Stomach smooth muscle (tissue), 2 donors: Measurements from ENCODE around the gene RALGPS2.

Source experiments
- H3K27ac ChIP-seq: one replicate; pipeline ENCODE4 v1.7.0; 2013; ENCODE audit warnings: mild to moderate bottlenecking, low read length, inconsistent platforms
- H3K27me3 ChIP-seq, 2 donors: one replicate each; pipeline ENCODE4 v1.7.0; 2013; ENCODE audit warnings: low read length in 2 of 2; ENCODE audit not compliant: insufficient read depth in 2 of 2, control insufficient read depth in 1 of 2
- H3K36me3 ChIP-seq, 2 donors: one replicate each; pipeline ENCODE4 v1.7.0; 2013; ENCODE audit warnings: low read length in 2 of 2; ENCODE audit not compliant: control insufficient read depth in 2 of 2, insufficient read depth in 2 of 2
- H3K4me1 ChIP-seq: one replicate; pipeline ENCODE4 v1.7.0; 2013; ENCODE audit warnings: low read length; ENCODE audit not compliant: control insufficient read depth, insufficient read depth
- H3K4me3 ChIP-seq, 2 donors: one replicate each; pipeline ENCODE4 v1.7.0; 2013; ENCODE audit warnings: low read length in 2 of 2
- H3K9ac ChIP-seq, 2 donors: one replicate each; pipeline ENCODE4 v1.7.0; 2013; ENCODE audit warnings: low read length in 2 of 2, mild to moderate bottlenecking in 1 of 2
- H3K9me3 ChIP-seq, 2 donors: one replicate each; pipeline ENCODE4 v1.7.0; 2013; ENCODE audit warnings: low read length in 2 of 2; ENCODE audit not compliant: control insufficient read depth in 2 of 2
- donor health status: healthy.
- donor health status: Pancreatic carcinoma.

Gene RALGPS2

DNA sequence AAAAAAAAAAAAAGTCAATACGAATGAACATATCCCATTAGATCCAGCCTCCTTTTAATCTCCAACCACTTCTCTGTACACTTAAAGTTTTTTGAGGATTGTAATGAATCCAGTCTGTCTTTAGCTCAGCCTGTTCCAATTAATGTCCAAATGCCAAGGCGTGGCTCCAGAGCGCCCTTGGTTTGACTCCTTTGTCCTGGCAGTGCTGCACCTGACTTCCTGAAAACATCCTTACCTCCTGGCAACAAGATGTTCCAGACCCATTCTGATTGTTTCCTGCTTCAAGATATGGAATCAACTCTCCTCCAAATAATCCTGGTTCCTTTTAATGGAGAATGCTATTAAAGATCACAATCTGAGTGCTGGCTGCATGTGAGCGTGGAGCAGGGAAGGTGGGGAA is 226.6 kb downstream of the RALGPS2 start:
- Histone ChIP-seq H3K9ac (no peak overlapping the region), H3K9me3 (no peaks in the 10 kb centered on the region), H3K4me1 (peaks cover 52% of the 10 kb centered on the region), H3K4me3 (no peak overlapping the region), H3K27ac (no peak overlapping the region), H3K36me3 (no peaks in the 10 kb centered on the region), H3K27me3 (no peaks in the 10 kb centered on the region)

DNA sequence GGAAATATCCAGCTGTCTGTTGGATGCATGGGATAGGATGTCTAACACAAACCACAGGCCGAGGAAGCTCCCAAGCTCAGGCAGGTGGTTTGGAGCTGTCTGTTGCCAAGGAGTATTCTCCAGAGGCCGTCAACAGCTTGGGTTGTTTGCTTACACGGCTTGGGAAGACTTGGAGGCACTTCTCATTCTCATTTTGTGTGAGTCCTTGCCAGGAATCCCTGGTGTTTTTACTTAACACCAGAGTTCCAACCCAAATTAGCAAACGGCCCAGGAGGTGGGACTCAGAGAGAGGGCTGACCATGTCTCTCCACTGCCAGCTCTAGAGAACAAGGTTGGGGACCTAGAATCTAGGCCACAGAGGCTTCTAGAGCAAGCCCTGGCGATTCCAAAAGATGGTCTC is 228.0 kb downstream of the RALGPS2 start:
- H3K27me3 ChIP-seq, result no peaks in the 10 kb centered on the region
- peak overlapping the region in 1 of 2 donors; percentile 22 for H3K4me3 ChIP-seq
- no peaks in the 10 kb centered on the region for H3K36me3 ChIP-seq
- no peaks in the 10 kb centered on the region for H3K9me3 ChIP-seq
- peaks cover 43% of the 10 kb centered on the region for H3K4me1 ChIP-seq
- peak overlapping the region in 1 of 2 donors; percentile 29 for H3K9ac ChIP-seq
- peak overlapping the region; percentile 77 for H3K27ac ChIP-seq

DNA sequence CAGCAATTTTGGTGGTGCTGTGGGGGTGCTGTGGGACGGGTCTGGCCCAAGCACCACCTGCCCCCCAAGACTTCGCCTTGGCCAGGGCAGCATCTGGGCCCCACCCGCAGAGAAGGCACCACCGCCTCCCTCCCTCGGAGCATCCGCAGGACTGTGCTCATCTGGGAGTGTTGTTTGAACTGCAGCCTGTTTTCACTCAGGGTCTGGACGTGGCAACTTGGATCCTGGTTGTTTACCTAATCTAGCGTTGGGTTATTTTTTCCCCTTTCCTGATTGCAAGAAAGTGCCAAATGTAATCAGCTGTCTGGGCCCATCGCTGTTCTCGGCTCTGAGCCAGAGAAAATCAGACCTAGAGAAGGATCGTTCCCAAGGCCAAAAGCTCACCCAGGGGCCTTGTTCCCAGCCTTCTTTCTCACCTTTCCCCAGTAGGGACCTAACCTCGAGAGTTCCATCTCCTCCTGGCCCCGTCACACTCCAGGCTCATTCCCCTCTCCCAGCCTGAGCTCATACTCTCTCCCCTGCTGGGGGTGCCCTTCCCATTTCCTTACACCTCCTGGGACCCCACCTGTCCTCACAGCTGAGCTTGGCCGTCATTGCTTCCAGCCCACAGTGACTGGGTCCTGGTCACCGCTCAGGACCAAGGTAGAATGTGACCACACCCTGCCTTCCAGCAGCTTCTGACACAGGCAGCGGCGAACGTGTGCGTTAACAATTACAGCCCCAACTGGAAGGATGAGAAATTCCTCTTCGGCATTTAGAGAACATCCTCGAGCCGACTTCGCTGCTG is 228.7 kb downstream of the RALGPS2 start:
- H3K4me3 ChIP-seq, result peak overlapping the region in 1 of 2 donors; percentile 31
- no peaks in the 10 kb centered on the region for H3K27me3 ChIP-seq
- H3K9ac ChIP-seq, result no peak overlapping the region
- no peaks in the 10 kb centered on the region for H3K9me3 ChIP-seq
- no peaks in the 10 kb centered on the region for H3K36me3 ChIP-seq
- H3K4me1 ChIP-seq, result peaks cover 43% of the 10 kb centered on the region
- peak overlapping the region; percentile 77 for H3K27ac ChIP-seq

DNA sequence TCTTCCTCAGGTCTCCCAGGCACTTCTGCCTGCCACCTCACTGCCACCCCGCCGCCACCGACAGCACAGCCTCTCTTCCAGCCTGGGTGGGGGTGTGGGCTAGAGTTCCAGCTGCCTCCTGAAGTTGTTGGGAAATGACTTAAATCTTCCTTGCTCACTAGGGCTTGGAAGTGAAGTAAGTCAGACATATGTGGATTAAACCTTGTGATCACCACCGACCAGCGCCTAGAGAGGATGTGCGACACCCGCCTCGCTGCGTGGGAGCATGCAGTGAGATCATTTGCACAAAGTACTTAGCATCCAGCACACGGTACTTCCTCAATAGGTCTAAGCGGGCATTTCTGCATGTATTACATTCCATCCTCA is 229.3 kb downstream of the RALGPS2 start:
- Histone ChIP-seq H3K27me3 (no peaks in the 10 kb centered on the region), H3K9ac (no peak overlapping the region), H3K36me3 (no peaks in the 10 kb centered on the region), H3K4me1 (peaks cover 43% of the 10 kb centered on the region), H3K4me3 (no peak overlapping the region), H3K27ac (peak overlapping the region; percentile 77), H3K9me3 (no peaks in the 10 kb centered on the region)

DNA sequence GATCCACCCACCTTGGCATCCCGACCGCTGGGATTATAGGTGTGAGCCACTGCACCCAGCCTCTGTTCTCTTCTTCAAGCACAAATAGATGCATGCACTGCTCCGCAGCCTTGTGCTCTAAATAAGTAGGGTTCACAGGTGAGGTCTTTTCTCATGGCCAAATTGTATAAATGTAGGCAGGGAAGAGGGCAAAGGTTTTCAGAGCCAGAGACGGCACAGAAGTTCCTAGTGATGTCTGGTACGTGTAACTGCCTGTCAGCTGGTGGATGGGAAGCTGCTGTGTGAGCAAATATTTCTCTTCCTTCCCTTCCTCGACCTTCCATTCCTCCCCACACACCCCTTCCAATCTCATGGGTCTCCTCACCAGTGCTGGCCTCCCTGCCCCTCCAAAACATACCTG is 229.9 kb downstream of the RALGPS2 start:
- Histone ChIP-seq H3K27me3 (no peaks in the 10 kb centered on the region), H3K36me3 (no peaks in the 10 kb centered on the region), H3K4me3 (no peak overlapping the region)

DNA sequence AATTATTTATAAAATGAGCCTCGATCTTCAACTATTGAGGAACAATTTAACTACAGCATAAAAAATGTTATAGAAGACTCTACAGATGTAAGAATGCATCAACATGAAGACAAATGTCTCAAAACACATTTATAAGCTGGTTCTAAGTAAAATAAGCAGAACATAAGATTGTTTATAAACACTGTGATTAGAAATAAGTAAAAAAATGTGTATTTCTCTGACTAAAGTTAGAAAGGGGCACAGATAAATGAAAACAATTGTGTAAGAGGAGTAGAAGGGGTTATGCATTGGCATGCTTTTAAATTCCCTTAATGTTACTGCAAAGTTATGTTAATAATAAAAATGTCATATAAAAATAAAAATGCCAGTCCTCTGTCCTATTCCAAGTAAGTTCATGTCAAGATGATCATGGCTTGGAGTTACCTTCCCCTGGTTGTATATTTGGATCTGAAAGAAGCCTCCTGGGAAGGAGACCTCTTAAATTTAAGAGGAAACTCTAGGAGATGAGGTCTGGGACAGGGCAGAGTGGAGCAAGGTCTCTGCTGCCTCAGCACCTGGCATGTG is 230.4 kb downstream of the RALGPS2 start:
- no peak overlapping the region for H3K9ac ChIP-seq
- H3K4me1 ChIP-seq, result peaks cover 39% of the 10 kb centered on the region
- H3K36me3 ChIP-seq, result no peaks in the 10 kb centered on the region
- peak overlapping the region; percentile 1 for H3K27ac ChIP-seq
- H3K9me3 ChIP-seq, result no peaks in the 10 kb centered on the region
- H3K4me3 ChIP-seq, result no peak overlapping the region
- H3K27me3 ChIP-seq, result no peaks in the 10 kb centered on the region

More for the DNA sequence above, 229.9 kb downstream of the RALGPS2 start:
- H3K9me3 ChIP-seq, result no peaks in the 10 kb centered on the region
- H3K27ac ChIP-seq, result peak overlapping the region; percentile 77
- peaks cover 42% of the 10 kb centered on the region for H3K4me1 ChIP-seq
- H3K9ac ChIP-seq, result no peak overlapping the region

DNA sequence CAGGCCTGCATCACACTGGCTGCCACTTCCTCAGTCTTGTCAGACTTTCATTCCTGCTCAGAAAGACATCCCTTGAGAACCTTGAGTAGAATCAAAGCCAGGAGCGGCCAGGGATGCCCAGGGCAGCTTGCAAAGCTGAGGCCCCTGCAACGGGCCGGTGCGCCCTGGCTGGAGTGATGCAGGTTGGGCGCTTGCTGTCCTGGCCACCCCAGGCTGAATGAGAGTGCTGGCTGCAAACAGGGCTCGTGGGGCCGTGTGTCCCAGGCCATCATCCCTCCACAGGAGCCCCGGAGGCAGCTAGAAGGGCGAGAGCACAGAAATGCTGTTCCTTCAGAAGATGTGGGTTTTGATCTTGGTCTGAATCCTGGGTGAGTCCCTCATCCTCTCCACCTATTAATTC is 233.4 kb downstream of the RALGPS2 start:
- H3K27me3 ChIP-seq, result no peaks in the 10 kb centered on the region
- peaks cover 20% of the 10 kb centered on the region for H3K4me1 ChIP-seq
- no peak overlapping the region for H3K27ac ChIP-seq
- H3K4me3 ChIP-seq, result no peak overlapping the region
- H3K9me3 ChIP-seq, result no peaks in the 10 kb centered on the region
- H3K36me3 ChIP-seq, result no peaks in the 10 kb centered on the region
- no peak overlapping the region for H3K9ac ChIP-seq

DNA sequence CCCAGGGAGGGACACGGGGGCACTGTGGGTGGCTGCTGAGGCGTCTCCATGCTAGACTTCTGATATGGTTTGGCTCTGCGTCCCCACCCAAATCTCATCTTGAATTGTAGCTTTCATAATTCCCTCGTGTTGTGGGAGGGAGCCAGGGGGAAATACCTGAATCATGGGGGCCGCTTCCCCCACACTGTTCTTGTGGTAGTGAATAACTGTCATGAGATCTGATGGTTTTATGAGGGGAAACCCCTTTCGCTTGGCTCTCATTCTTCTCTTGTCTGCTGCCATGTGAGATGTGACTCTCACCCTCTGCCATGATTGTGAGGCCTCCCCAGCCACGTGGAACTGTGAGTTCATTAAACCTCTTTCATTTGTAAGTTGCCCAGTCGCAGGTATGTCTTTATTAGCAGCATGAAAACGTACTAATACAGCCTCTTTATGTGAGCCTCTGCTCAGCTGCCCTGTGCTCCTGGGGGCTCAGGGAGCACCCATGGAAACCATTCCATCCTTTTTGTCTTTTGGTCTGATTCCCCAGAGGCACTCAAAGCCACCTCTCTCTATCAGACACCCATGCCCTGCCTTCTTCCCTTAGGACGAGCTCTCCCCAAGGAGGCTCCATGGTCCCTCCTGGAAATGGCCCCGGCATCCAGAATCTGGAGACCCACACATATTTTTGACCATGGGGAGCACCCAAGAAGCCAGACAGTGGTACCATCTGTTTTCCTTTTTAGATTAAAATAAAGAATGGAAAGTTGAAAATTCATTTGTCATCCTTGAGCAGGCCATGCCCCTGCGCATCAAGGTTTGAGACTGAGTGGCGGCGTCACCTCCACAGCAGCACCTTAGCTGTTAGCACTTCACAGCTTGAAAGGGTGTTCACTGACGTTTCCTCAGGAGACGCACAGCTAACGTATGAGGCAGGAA is 234.8 kb downstream of the RALGPS2 start:
- Histone ChIP-seq H3K9me3 (peaks cover 0 to 3% of the 10 kb centered on the region in 2 donors), H3K4me1 (peaks cover 7% of the 10 kb centered on the region), H3K36me3 (no peaks in the 10 kb centered on the region), H3K9ac (no peak overlapping the region), H3K4me3 (no peak overlapping the region), H3K27ac (no peak overlapping the region), H3K27me3 (no peaks in the 10 kb centered on the region)

DNA sequence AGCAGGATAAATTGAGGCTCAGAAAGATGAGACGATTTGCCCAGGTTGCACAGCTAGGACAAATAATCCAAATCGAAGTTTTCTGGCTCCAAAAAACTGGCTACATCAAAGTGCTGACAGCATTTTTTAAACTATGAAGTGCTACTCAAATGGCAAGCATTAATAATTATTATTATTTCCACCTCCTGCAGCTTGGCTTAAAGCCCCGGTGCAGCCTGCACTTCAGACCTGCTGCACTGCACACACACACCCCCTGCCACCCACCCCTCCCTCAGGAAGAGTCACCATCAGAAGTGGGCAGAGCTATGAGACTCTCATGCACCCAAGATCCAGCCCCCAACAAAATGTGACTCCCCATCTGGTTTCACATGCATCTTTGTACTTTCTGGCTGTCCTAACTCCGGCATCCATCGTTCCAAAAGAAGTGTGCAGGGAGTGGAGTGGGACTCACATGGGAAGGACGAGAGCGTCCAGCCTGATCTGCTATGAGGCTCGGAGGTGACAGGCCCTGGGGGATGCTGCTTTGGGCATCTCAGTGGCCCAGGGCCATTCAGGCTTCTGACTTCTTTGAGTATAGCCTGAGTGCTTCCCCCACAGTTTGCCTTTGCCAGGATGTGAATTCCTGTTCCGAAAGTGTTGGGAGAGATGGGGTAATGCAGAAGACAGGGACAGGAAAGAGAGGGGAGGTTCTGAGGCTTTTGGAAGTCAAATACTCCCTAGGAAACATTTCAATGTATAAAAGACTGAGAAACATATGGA is 235.6 kb downstream of the RALGPS2 start:
- no peaks in the 10 kb centered on the region for H3K27me3 ChIP-seq
- peaks cover 7 to 8% of the 10 kb centered on the region in 2 donors for H3K9me3 ChIP-seq
- no peaks in the 10 kb centered on the region for H3K36me3 ChIP-seq
- peak overlapping the region; percentile 31 for H3K27ac ChIP-seq
- peaks cover 6% of the 10 kb centered on the region for H3K4me1 ChIP-seq
- no peak overlapping the region for H3K9ac ChIP-seq
- H3K4me3 ChIP-seq, result no peak overlapping the region

DNA sequence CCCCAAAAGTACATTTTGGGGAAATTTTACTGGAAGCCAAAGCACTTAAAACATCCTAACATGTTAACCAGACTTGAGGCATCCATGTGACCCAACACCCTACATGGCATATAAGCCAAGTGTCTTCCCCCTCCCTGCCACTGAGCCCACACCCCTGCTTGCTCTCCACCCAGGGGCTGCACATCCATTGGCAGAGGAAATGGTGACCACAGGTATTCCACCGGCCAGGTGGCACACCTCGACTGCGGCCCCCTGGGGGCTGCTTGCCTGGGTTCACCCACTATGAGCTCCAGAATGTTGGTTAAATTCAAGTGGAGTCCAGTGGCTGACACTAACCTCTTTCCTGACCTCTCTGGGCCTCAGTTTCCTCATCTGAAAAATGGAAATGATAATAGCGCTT is 236.3 kb downstream of the RALGPS2 start:
- Histone ChIP-seq H3K36me3 (no peaks in the 10 kb centered on the region), H3K4me3 (no peak overlapping the region), H3K9me3 (peaks cover 7 to 8% of the 10 kb centered on the region in 2 donors), H3K4me1 (peaks cover 6% of the 10 kb centered on the region), H3K9ac (no peak overlapping the region), H3K27ac (no peak overlapping the region), H3K27me3 (no peaks in the 10 kb centered on the region)
